HG02884 (cell line): ENCODE data around the gene DUS1L.

Experiments
- ATAC-seq: cut with Tn5 transposase; IDR thresholded peaks from one replicate; pipeline ENCODE4 v1.9.1; 2021; ENCODE audit warnings: mild to moderate bottlenecking, moderate library complexity; ENCODE audit not compliant: unreplicated experiment

The DUS1L gene

GRCh38 chr17:82088838-82089722 lies 23.5 kb upstream of the DUS1L start:
- no peak for ATAC-seq

DNA sequence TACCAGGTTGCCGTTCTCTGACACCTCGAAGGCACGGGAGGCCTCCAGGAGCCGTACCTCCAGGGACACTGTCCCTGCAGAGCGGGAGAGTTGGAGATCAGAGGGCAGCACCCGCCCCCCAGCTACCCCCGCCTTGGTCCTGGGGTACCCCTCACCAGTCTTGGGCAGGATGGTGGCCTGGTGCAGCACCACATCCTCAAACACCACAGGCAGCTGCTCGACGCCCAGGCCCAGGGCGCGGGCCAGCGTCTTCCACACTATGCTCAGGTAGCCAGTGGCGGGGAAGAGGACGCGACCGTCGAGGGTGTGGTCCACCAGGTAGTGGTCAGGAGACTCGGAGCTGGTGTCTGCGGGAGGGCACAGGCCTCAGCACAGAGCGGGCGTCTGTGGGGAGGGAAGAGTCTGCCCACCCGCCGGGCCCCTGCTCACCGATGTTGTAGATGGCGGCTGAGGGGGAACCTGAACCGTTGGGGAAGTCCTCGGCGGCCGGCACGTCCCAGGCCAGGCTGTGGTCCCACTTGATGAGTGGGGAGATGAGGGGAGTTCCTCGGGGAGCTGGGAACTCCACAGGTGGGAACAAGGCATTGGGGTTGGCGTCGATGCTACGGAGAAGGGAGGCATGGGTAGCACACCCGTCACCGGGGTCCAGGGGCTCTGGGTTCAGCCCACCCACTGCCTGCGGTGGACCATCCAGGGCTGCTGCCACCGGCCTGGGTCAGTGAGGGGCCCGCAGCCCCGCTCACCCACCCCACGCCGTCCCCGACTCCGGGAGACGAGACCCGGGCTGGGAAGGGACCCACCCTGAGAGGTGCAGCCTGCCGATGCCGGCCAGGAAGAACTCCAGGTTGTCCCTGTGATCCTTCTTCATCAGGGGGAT lies 22.6 kb upstream of the DUS1L start:
- ATAC-seq: no peak

GRCh38 chr17:82086941-82087906 lies 21.6 kb upstream of the DUS1L start:
- ATAC-seq: no peak

GRCh38 chr17:82085931-82086764 lies 20.5 kb upstream of the DUS1L start:
- no peak for ATAC-seq

- ATAC-seq: no peak
Measured at GRCh38 chr17:82085031-82085861, 19.6 kb upstream of the DUS1L start.

DNA sequence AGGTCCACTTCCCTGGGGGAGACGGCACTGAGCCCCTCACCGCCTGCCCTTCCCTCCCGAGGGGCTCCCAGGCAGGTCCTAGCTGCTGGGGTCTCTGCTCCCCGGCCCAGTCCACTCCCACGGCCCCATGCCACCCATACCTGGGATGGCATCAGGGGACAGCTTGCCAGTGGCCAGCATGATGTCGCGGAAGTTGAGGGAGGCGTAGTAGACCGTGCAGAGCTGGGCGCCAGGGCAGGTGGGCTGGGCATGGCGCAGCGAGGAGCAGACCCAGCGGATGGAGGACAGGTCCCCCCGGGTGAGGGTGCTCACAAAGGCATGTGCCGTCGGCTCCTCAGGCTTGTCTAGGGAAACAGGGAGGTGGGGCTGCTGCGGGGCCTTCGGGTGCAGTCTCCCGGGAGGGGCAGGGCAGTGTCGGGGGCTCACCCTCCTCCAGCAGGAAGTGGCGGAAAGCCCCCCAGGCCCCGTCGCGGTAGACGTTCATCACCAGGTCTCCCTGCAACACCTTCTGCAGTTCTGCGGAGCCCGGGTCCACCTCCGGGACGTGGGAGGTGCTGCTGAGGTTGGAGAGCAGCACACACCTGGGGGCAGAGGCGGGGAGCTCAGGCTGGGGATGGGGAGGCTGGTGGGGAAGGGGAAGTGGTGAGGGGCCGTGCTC lies 18.9 kb upstream of the DUS1L start:
- no peak for ATAC-seq

DNA sequence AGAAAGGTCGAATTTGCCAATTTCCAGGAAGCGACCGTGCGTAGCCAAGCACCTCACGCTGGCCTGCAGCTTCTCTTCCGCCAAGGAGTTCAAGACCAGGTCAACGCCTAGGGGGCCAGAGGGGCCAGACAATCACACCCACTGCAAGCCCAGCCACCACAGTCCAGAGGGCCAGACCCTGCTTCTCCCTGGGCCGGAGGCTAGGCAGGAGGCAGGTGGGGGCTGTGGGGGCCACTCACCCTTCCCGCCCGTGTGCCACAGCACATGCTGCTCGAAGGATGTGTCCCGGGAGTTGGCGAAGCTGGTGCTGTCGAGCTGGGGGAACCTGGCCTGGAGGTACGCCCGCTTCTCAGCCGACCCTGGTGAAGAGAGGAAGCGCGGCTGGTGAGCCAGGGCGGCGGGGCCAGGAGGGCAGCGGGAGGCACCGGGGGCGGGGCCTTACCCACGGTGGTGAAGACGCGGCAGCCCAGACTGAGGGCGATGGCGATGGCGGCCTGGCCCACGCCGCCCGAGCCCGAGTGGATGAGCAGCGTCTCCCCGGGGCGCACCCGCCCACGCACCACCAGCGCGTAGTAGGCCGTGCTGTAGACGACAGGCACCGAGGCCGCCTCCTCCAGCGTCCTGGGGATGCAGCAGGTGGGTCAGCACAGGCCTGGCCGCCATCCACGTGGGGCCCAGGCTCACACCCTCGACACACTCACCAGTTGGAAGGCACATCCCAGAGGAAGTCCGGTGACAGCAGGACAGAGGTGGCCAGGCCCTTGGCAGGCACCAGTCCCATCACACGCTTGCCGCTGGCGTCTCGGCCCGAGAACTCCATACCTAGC lies 18.1 kb upstream of the DUS1L start:
- no peak for ATAC-seq

GRCh38 chr17:82083009-82083408 lies 17.4 kb upstream of the DUS1L start:
- ATAC-seq: no peak

DNA sequence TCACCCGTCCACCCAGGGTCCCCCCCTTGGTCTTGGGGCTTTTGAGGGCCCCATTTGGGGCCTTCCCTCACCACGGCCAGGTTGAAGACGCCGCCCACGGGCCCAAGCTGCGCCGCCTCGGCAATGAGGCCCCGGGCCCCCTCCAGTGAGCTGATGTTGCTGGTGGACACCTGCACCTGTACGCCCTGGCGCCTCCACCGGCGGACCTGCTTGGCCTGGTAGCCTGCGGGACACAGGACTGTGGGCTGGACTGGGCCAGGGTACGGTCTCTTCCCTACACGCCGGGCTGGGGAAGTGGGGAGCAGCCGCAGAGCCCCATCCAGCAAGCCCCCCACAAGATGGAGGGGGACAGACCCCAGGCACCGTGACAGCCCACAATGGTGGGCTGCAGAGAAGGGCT lies 16.9 kb upstream of the DUS1L start:
- ATAC-seq: no peak

DNA sequence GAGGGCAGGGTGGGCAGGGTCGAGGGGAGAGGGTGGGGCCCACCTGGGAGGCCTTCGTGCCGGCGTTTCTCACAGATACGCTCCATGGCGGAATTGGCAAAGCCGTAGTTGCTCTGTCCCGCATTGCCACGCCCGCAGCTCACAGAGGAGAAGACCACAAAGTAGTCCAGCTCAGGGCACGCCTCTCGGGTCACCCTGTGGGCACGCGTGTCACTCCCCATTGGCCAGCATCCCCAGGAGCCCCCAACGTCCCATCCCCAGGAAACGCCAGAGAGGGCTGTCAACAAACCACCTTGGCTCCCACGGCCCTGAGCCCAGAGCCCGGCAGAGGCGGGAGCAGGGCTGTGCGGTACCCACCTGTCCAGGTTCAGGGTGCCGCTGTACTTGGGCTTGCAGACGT lies 16.4 kb upstream of the DUS1L start:
- no peak for ATAC-seq

GRCh38 chr17:82081546-82081945 lies 15.9 kb upstream of the DUS1L start:
- ATAC-seq: no peak

DNA sequence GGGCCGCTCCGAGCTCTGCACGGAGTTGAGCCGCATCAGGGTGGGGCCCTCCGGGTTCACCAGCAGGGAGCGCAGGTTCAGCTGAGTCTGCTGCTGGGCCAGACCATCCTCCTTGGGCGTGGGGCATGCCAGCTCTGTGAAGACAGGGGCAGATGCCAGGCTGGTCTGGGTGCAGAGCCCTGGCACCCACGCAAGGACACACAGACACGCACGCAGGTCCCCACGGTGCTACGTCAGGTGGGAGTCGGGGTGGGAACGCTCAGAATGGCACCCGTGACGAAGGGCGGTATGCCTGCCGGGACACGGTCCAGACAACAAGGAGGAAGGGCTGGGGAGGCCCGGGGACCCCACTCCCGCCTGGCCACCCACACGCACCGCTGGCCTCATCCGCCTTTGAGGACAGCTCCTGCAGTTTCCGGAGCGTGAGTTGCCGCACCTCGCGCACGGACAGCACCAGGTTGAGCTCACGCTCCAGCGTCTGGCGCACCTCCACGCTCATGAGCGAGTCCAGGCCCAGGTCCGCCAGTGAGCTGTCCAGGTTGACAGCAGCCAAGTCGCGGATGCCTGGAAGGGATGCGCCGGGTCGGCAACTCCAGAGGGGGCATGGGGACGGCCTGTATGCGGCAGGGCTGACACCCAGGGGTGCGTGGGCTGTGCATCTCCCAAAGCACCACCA lies 15.3 kb upstream of the DUS1L start:
- no peak for ATAC-seq

DNA sequence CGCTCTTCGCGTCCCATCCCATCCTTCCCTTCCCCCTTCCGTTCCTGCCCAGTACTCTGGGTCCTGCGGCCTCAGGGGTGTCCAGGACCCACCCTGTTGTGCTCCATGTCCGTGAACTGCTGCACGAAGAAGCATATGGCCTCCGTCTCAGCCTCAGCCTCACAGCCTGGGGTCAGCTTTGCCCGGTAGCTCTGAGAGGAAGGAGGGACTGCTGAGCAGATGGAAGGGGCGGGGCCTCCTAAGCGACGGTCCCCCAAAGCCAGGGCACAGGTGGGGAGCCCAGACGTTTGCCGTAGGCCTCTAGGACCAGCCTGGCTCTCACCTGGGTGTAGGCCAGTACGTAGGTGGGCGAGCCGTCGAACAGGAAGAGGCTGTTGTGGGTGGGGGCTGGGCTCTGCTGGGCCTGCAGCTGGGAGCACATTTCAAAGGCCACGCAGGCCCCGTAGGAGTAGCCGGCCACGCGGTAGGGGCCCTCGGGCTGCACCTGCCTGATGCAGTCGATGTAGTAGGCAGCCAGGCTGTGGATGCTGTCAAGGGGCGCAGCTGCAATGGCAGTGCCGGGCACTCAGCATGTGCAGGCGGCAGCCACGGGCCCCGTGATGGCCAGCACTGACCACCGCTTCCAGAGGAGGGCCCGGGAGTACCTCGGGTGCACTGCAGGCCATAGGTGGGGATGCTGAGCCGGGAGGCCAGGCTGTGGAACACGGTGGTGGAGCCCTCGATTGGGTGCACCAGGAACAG lies 14.6 kb upstream of the DUS1L start:
- ATAC-seq: no peak

- ATAC-seq: no peak
Measured at GRCh38 chr17:82079001-82079677, 13.5 kb upstream of the DUS1L start.

GRCh38 chr17:82078433-82078832 lies 12.8 kb upstream of the DUS1L start:
- no peak for ATAC-seq
